NCI-H2029 treated with DMSO at 0.1 percent for 48 hours (cell line): ENCODE data around the gene FGB.
"Not testable (repeated sequence)": the region's sequence is repeated elsewhere in the genome, so short reads cannot be mapped to it uniquely, and the experiment has no call there.

Experiments
- DNase-seq: peaks from one replicate; lab custom pipeline; 2025; lab: John Stamatoyannopoulos, UW

FGB gene

GRCh38 chr4:154597281-154597680, 34.5 kb downstream of the FGB start:
- not testable (repeated sequence) for DNase-seq

DNA sequence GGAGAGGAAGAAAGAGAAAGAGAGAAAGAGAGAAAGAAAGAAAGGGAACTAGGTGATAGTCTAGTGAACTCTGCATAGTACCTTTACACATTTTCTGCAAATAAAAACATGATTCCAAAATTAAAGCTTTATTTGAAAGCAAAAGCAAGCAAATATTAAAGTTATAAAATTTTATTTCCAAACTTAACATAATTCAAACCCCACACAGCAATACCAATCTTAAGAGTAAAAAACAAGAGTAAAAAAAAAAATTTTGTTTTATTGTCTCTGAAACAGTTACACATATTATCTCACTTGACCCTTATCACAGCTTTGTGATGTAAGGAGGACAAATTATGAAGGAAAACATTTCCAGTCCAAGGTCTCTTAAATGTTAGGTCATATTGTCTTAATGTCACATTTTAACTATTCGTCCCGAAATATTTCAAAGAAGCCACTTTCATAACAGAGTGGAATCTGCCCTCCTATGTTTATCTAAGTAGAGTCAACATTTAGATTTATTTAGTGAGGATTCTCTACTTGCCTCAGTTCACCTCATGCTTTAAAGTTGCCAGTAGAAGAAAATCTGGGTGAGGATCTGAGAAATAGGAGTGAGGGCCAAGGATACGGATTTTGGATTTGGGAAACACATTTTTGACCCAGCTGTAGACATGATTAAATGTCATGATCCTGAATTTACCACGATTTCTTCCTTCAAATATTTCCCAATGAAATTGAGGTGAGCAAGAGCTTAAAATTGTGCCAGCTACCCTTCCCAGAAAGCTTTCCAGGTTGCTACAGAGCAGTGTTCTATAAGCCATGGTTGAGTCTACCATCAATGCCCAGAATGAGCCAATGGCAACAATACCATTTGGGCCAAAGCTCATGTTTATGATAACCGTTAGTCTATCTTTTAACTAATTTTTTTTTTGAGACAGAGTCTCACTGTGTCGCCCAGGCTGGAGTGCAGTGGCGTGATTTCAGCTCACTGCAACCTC, 35.3 kb downstream of the FGB start:
- DNase-seq = no peak

DNA sequence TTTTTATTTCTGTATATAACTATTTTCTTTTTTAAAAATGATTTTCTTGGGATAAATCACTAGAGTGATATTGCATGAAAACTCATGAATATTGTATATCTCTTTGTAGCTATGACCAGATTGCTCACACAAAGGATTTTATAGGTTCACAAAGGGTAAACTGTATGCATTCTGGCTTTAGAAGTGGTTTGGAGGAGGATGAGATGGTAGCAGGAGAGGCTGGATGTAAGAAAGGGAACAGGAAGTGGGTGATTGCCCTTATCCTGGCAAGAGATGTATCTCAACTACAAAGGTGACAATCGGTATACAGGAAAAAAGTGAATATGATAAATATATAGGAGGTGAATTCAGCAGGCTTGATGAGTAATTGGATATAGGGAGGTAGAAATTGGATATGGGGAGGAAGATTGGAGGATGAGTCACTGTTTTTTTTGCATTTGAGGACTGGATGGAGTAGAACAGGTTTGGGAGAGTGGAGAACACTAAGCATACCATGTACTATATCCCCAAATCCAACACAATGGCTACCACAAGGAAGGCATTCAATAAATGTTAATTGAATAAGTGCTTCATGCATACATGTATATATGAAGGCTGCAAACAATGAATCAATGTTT, 39.7 kb downstream of the FGB start:
- no peak for DNase-seq

DNA sequence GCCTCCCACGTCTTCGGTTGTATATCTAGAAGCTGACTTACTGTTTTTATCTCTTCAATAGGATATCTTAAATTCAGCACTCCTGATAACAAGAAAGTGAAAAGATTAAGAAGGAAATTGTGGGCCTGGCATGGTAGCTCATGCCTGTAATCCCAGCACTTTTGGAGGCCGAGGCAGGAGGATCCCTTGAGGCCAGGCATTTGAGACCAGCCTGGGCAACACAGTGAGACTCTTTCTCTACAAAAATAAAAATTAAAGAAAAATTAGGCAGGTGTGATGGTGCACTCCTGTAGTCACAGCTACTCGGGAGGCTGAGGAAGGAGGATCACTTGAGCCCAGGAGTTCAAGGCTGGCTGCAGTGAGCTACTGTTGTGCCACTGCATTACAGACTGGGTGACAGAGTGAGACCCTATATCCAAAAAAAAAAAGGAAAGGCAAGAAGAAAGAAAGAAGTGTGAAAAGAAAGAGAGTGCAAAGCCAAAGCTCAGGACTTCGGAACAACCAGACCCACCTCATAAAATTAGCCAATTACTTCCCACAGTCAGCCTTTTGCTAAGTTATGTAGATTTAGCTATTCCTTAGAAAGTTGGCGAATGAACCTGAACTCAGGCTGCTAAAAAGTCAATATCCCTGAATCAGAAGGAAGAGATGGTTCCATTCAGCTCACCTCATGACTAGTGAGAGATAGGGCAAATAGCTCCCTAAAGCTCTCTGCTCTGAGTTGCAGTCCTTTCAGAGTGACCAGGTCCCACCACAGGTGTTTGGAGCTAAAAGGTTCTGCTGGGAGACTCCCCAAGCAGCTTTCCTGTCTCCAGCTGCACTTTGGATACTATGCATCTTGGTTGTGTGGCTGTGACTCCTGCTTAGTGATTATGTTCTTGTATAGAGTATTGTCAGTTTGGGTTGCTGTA, 40.5 kb downstream of the FGB start:
- no peak for DNase-seq

GRCh38 chr4:154604696-154605200, 41.9 kb downstream of the FGB start:
- DNase-seq = no peak

GRCh38 chr4:154606728-154607723, 44.2 kb downstream of the FGB start:
- no peak for DNase-seq

- DNase-seq = no peak
Observed at GRCh38 chr4:154608361-154609252, 45.8 kb downstream of the FGB start.

DNA sequence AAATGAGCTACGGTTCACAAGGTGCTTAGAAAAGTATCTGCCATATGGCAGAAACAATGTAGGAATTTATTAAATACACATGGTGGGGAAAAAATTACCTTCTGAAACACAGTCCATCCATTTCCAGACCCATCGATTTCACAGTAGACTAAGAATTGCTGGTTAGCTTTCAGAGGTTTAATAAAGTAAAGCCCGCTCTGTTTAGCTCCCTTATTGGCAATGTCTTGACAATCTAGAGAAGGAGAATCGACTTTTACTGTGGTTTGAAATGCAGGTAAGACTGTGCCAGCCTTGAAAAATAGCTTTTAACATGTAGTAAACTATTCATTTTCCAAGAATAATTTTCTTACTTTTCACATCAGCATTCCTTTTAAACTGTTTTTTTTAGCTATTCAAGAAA, 46.7 kb downstream of the FGB start:
- DNase-seq = no peak

DNA sequence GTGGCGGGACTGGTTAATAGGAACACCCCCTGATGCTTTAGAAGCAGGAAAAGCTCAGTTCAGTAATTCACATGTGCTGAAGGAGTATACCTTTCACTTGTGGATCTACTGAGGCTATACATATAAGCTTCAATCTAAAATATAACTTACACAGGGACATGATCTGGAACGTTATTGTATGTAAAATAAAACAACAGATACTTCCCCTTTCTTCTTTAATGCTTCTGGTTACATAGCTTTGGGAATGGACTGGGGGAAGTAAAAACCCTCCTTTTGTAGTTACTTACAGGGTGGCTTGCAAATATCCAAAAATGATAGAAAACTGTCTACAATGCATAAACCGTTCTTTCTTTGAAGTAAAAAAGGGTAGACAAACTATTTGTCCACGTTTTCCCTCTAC, 47.8 kb downstream of the FGB start:
- no peak for DNase-seq

- DNase-seq = no peak
Observed at GRCh38 chr4:154611833-154612232, 49.0 kb downstream of the FGB start.

DNA sequence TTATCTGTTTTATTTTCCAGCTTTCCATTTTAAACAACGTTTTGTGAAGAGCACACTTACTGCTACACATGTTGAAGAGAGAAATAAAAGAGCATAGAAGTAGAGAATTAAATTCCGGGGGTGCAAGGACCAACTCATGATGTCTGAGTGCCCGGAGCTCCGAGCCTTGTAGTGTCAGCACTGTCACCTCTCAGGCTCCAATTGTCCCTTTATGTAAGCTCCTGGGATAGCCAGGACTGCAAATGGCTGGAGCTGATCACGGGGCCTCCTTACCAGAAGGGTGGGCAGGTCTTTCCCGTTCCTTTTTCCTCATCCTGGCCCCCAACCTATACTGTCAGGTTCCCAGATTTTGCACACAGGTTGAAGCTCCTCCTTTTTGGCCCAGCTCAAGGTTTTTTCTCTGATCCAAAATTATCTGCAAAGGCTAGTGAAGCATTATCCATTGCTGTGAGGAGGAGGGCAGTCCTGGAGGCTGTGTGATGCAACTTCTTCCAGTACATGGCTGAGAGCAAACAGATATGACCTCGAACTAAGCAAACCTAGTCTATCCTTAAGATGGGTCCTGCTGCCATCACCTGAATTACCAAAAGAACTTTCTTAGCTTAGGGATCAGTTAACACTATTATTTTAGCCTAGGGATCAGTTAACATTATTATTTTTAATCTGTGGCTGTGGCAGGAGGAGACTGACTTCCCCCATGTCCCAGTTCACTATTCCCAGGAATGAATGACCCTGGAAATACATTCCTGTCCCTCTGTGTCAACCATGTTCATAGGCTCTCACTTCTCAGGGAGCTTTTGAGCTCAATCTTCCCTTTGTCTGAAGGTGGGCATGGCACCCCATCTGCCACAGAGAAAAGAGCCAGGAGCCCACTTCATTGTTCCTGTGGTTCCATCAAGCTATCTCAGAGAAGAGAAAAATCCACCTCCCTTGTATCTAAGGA, 49.9 kb downstream of the FGB start, which contains the start of gene FGG:
Gene FGG (minus strand): TSS at position 185 of the 943 bp plus-strand sequence. CDS start 47 bp downstream, at position 138.
- DNase-seq = no peak

GRCh38 chr4:154614306-154614705, 51.5 kb downstream of the FGB start:
- no peak for DNase-seq

DNA sequence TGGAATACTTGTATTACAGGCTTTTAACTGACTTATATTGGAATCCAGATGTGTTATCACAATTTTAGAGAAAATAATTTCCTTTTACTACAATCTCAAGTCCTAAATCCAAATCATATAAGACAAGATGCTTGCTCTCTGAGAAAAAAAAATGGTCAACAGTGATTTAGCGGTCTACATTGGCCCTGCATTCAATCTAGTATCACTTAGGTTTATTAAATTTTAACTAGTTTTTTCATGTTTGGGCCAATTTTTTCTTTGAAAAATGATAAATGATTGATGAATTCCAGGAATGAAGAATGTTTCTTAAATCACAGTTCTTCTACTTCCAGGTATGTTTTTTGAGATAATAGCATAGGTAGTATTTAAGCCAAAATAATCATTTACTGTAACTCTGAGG, 52.4 kb downstream of the FGB start:
- DNase-seq = no peak

GRCh38 chr4:154616287-154616686, 53.5 kb downstream of the FGB start:
- DNase-seq = no peak

GRCh38 chr4:154616731-154617130, 53.9 kb downstream of the FGB start:
- DNase-seq = no peak

DNA sequence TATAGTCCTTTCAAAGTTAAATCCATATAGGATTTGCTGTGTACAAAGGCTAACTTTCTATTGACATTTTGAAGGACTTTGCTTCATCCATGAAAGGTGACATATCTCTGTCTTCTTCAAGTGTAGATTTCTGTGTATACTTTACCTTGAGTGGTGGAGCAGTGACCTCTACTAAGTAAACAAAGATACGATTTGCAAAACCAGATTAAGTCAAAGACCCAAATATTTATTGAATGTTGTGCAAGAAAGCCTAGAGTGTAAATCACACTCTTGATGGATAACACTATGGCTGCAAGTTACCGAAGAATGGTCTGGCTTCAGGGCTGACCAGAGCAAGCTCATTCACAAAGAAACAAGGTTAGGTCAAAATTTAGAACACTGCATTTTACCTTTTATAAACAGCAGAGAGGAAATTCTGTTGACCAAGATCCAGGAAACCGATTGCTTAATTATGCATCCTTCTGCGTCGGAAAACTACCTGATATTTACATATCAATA, 55.1 kb downstream of the FGB start:
- DNase-seq = no peak

DNA sequence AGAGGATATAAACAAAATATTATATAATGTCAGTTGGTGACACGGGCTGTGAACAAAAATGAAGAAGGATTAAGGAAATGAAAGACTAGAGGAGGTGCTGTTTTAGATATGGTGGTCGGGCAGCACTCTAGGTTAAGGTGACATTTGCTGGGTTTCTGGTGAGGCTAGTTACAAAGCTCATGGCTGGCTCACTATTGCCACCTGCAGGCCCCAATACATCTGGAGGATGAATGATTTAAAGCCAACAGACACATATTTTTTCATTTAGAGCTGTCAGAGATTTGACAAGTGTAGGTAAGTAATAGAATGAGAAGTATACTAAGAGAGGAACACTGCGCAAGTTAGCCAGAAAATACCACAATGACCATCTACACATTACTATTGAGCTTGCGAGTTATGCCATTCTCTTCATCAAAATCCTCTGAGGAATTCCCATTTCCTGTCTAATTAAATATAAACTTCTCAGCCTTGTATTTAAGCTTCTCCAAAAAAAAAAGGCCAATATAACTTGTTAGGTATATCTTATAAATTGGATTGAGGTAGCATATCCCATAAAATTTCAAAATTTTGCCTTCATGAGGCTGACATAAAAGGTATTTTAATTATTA, 56.0 kb downstream of the FGB start:
- DNase-seq = no peak

GRCh38 chr4:154620111-154620510, 57.3 kb downstream of the FGB start:
- no peak for DNase-seq
